Left lung (tissue), 10 donors: ENCODE results near the gene SELENOV. TPM values are rescaled to one million over a fixed set of nuclear protein-coding genes. Genes with fewer than 3 reads are reported as not detected.

Experiments
- ATAC-seq: fragments of 200-7000 bp; cut with Tn5 transposase; one replicate; pipeline ENCODE4 v1.9.1; 2020; ENCODE audit warnings: moderate library complexity
- DNase-seq, 4 donors: peaks; one replicate each; pipeline ENCODE4 v3.0.0-alpha.2; 2013 to 2020
- H3K27ac ChIP-seq, 2 donors: fragments of 200-600 bp; sonication (generic) in 1 of 2; one replicate each; pipeline versions ENCODE4 v1.5.0 to v1.8.0; 2020 to 2021
- H3K27me3 ChIP-seq, 2 donors: fragments of 200-600 bp; sonication (generic) in 1 of 2; one replicate each; pipeline versions ENCODE4 v1.5.0 to v1.8.0; 2020 to 2021
- H3K36me3 ChIP-seq, 2 donors: fragments of 200-600 bp; sonication (generic) in 1 of 2; one replicate each; pipeline versions ENCODE4 v1.5.0 to v1.8.0; 2020 to 2021
- H3K4me1 ChIP-seq, 2 donors: fragments of 200-600 bp; one replicate each; pipeline ENCODE4 v1.8.0; 2021
- H3K4me3 ChIP-seq, 2 donors: fragments of 200-600 bp; sonication (generic) in 1 of 2; one replicate each; pipeline versions ENCODE4 v1.5.0 to v1.8.0; 2020 to 2021; ENCODE audit warnings: mild to moderate bottlenecking in 1 of 2
- H3K9me3 ChIP-seq, 2 donors: fragments of 200-600 bp; sonication (generic) in 1 of 2; one replicate each; pipeline versions ENCODE4 v1.5.0 to v1.8.0; 2020 to 2021
- intact Hi-C, 2 donors: fragments of 100-400 bp; cut with DNase I; formaldehyde crosslinking; loops; one replicate each; pipeline versions ENCODE4 v1.11.2 to v1.14.2; 2022
- polyA plus RNA-seq, 6 donors: library from polyadenylated mRNA; unstranded; fragments of 120-200 nt; gene quantifications; one replicate each; pipeline ENCODE4 v1.2.1, GENCODE V29; 2013; ENCODE audit not compliant: insufficient read length in 6 of 6
- total RNA-seq, 2 donors: library from RNA; stranded (reverse); fragmentation: NEBNext Ultra II Directional; extraction: Animal tissue kit (Norgen Biotek cat#: 25700); gene quantifications; one replicate each; pipeline ENCODE4 v1.2.1, GENCODE V29; 2021
- TF ChIP-seq, protein P1 (sequence below), 2 donors: fragments of 200-600 bp; sonication (generic) in 1 of 2; IDR thresholded peaks; one replicate each; pipeline versions ENCODE4 v1.5.0 to v1.8.0; 2021; ENCODE audit warnings: antibody characterized with exemption in 2 of 2
- donor health status: DM: no; HTN: yes; CAD: no.
- donor health status: DM: no; HTN: no; CAD: no.

The SELENOV gene
- total and polyA plus RNA-seq, 8 donors: 0.18 to 0.64 (median 0.34) TPM; not detected in 2

- ATAC-seq: peak; percentile 10
- TF ChIP-seq, protein P1, sequence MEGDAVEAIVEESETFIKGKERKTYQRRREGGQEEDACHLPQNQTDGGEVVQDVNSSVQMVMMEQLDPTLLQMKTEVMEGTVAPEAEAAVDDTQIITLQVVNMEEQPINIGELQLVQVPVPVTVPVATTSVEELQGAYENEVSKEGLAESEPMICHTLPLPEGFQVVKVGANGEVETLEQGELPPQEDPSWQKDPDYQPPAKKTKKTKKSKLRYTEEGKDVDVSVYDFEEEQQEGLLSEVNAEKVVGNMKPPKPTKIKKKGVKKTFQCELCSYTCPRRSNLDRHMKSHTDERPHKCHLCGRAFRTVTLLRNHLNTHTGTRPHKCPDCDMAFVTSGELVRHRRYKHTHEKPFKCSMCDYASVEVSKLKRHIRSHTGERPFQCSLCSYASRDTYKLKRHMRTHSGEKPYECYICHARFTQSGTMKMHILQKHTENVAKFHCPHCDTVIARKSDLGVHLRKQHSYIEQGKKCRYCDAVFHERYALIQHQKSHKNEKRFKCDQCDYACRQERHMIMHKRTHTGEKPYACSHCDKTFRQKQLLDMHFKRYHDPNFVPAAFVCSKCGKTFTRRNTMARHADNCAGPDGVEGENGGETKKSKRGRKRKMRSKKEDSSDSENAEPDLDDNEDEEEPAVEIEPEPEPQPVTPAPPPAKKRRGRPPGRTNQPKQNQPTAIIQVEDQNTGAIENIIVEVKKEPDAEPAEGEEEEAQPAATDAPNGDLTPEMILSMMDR (IDR thresholded peaks at IDR 0.05): no peak
- Histone ChIP-seq H3K4me1 (no peaks in the 10 kb centered on the region), H3K36me3 (peaks cover 3 to 100% of the 10 kb centered on the region in 2 donors), H3K4me3 (no peak overlapping the region), H3K27ac (no peak overlapping the region), H3K9me3 (no peaks in the 10 kb centered on the region), H3K27me3 (no peaks in the 10 kb centered on the region)
- intact Hi-C loops: no loop called here
- DNase-seq: peak in 1 of 4 donors; percentile 16
Observed at GRCh38 chr19:39469567-39469966, 45.4 kb upstream of the SELENOV start.

DNA sequence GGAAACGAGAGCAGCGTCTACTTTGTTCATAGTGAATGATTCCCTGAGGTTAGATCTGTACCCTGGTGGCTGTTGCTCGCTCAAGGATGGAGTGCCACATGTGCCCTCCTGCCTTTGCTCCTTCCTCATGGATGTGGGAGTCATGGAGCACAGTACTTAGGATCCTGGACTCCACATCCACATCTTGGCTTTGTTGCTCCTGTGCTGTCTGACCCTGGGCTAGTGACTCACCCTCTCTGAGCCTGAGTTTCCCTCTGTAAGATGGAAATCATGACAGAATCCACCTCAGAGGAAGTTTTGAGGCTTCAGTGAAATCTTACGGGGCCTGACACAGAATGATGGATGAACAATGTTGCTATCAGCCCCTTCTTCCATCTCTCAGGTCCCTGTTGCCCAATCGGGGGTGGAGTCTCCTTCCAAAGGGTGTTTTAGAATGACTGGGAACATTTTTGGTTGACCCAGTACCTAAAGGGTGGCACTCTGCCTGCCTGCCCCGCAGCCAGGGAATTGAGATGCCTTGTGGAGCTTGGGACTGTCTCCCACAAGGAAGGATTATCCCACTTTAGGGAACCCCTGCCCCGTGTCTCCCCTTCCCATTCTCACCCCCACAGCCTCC, 44.1 kb upstream of the SELENOV start:
- Histone ChIP-seq H3K9me3 (no peaks in the 10 kb centered on the region), H3K4me3 (no peak overlapping the region), H3K27me3 (no peaks in the 10 kb centered on the region), H3K27ac (no peak overlapping the region), H3K4me1 (no peaks in the 10 kb centered on the region), H3K36me3 (peaks cover 3 to 100% of the 10 kb centered on the region in 2 donors)
- TF ChIP-seq, protein P1 (IDR thresholded peaks at IDR 0.05): no peak
- intact Hi-C loops: loop anchor here in 1 of 2 donors (10.0 kb wide), 1 partner anchor 64 kb away; the partner anchor contains the start of gene EID2B
- no peak for DNase-seq
- ATAC-seq: no peak

DNA sequence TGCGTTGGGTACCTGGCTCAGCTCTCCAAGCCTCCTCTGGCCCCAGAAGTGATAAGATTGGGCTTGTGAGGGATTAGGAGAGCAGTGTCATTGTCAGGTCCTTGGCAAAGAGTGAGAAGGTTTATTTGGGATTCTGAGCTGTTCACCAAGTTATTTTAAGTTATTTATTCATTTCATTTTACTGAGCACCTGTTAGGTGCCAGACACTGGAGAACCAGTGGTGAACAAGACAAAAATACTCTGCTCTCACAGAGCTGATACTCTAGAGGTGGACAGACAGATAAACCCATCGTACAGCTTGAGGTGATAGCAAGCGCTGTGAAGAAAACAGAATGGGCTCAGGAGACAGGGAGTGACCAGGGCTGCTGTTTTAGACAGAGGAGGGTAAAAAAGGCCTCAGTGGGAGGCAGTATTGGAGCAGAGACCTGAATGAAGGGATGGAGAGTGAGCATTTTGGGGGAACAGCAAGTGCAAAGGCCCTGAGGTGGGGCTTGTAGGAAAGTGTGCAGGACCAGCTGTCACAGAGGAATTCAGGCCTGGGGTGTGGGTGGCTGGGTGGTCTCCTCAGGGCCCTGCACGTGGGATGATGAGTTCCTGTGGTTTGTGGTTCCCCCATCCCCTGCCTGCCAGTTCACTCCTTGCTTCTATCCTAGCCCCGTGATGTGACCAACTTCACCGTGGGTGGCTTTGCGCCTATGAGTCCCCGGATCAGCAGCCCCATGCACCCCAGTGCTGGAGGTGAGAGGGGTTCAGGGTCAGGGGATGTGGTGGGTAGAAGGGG, 43.0 kb upstream of the SELENOV start:
- intact Hi-C loops: loop anchor here in 1 of 2 donors (10.0 kb wide), 1 partner anchor 63 kb away; the partner anchor contains the start of gene EID2B
- Histone ChIP-seq H3K9me3 (no peaks in the 10 kb centered on the region), H3K4me3 (no peak overlapping the region), H3K4me1 (no peaks in the 10 kb centered on the region), H3K36me3 (peaks cover 3 to 97% of the 10 kb centered on the region in 2 donors), H3K27ac (no peak overlapping the region), H3K27me3 (no peaks in the 10 kb centered on the region)
- TF ChIP-seq, protein P1 (IDR thresholded peaks at IDR 0.05): no peak
- DNase-seq (peak in 1 of 4 donors; percentile 29), ATAC-seq (no peak)

DNA sequence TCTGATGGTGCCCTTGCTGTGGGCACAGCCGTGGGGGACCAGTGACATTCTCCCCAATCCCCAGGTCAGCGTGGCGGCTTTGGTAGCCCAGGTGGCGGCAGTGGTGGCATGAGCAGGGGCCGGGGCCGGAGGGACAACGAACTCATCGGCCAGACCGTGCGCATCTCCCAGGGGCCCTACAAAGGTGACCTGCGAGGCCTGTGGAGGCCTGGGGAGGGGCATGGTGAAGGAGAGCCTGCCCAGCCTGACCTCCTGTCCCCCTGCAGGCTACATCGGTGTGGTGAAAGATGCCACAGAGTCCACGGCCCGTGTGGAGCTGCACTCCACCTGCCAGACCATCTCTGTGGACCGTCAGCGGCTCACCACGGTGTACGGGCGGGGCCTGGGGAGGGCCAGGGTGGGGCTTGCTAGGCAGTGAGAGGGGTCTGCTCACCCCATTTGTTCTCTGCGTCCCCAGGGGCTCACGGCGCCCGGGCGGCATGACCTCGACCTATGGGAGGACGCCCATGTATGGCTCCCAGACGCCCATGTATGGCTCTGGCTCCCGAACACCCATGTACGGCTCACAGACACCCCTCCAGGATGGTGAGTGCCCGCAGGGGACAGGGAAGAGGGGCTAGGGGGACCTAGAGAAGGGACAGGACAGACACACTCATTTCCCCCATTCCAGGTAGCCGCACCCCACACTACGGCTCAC, 42.0 kb upstream of the SELENOV start:
- H3K36me3 ChIP-seq: peaks cover 3 to 95% of the 10 kb centered on the region in 2 donors
- intact Hi-C loops: loop anchor here in 1 of 2 donors (10.0 kb wide), 1 partner anchor 62 kb away; the partner anchor contains the start of gene EID2B
- ATAC-seq: no peak

More for the DNA sequence above, 42.0 kb upstream of the SELENOV start:
- Histone ChIP-seq H3K4me1 (no peaks in the 10 kb centered on the region), H3K27me3 (no peaks in the 10 kb centered on the region), H3K9me3 (no peaks in the 10 kb centered on the region), H3K27ac (no peak overlapping the region), H3K4me3 (no peak overlapping the region)
- peak in 1 of 4 donors; percentile 79 for DNase-seq
- TF ChIP-seq, protein P1 (IDR thresholded peaks at IDR 0.05): no peak
